22Rv1 (cell line): Measurements from ENCODE around the gene ERO1A.

Experiments used
- ZFX ChIP-seq: fragments of 450-650 bp; IDR thresholded peaks from 2 replicates; pipeline ENCODE4 v1.6.1; 2017; ENCODE audit warnings: antibody characterized with exemption, borderline replicate concordance
- TF ChIP-seq, protein P1 (sequence below): fragments of 450-650 bp; IDR thresholded peaks from 2 replicates; pipeline ENCODE4 v1.5.1; 2017; ENCODE audit warnings: mild to moderate bottlenecking

DNA sequence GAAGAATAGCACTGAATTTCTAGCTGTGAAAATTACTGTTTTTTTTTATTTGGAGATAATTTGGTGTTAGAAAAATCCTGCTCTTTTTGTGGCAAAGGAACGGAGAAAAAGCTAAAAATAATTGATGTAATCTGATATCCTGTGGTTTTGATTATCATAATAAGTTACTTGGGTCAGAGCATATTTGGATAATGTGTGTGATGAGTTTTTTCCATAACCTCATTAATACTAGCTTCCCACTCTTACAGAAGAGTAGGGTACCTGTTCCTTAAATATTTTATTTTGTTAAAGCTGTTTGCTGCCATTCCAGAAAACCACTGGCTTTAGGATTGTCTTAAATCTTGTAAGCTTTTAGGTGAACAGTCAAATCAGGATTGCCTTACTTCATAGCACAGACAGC is 16.3 kb upstream of the ERO1A start:
- TF ChIP-seq, protein P1, sequence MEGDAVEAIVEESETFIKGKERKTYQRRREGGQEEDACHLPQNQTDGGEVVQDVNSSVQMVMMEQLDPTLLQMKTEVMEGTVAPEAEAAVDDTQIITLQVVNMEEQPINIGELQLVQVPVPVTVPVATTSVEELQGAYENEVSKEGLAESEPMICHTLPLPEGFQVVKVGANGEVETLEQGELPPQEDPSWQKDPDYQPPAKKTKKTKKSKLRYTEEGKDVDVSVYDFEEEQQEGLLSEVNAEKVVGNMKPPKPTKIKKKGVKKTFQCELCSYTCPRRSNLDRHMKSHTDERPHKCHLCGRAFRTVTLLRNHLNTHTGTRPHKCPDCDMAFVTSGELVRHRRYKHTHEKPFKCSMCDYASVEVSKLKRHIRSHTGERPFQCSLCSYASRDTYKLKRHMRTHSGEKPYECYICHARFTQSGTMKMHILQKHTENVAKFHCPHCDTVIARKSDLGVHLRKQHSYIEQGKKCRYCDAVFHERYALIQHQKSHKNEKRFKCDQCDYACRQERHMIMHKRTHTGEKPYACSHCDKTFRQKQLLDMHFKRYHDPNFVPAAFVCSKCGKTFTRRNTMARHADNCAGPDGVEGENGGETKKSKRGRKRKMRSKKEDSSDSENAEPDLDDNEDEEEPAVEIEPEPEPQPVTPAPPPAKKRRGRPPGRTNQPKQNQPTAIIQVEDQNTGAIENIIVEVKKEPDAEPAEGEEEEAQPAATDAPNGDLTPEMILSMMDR, result no peak
- no peak for TF ChIP-seq ZFX
